Stimulated activated CD8-positive, alpha-beta memory T cell treated with anti-CD3 and anti-CD28 coated beads, Interleukin-4, amount 100 ng/mL, for 4 hours (primary cell): ENCODE data around the gene FAM193A.
"Not testable (repeated sequence)": the region's sequence is repeated elsewhere in the genome, so short reads cannot be mapped to it uniquely, and the experiment has no call there.

ENCODE experiments used
- DNase-seq, 2 donors: peaks; one replicate each; pipeline ENCODE4 v3.0.0-alpha.2; 2020; ENCODE audit warnings: low read depth in 2 of 2, low spot score in 1 of 2

The FAM193A gene

DNA sequence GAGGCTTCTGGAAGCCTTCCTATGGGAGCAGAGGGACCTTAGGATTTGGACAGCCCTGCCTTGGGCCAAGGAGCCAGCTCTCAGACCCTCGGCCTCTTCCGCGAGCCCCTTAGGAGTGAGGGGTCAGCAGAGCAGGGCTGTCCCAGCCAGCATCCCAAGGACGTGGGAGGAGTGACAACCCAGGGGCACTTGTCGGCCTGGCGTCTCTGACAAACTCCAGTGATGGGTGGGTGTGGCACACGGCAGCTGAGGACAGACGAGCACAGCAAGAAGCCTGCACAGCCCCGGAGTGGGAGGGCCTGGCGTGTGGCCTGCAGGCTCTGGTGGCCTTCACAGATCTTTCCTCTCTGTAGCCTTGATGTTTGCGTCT, 231.2 kb downstream of the FAM193A start:
- DNase-seq: no peak

- no peak for DNase-seq
Measured at GRCh38 chr4:2768124-2768523, 231.7 kb downstream of the FAM193A start.

- DNase-seq: no peak
Measured at GRCh38 chr4:2768921-2769336, 232.5 kb downstream of the FAM193A start.

DNA sequence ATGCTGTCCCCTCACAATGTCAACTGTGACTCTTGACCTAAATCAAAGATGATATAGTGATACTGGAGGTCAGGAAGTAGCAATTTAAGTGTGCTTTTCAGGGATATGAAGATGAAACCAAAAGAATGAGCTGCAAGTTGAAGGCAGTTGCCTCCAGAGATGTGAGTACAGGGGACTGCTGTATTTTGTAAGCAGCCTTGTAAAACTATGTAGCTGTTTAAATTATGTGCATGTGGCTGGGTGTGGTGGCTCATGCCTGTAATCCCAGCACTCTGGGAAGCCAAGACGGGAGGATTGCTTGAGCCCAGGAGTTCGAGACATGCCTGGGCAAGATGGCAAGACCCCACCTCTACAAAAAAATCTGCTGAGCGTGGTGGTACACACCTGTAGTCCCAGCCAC, 234.8 kb downstream of the FAM193A start:
- no peak for DNase-seq

DNA sequence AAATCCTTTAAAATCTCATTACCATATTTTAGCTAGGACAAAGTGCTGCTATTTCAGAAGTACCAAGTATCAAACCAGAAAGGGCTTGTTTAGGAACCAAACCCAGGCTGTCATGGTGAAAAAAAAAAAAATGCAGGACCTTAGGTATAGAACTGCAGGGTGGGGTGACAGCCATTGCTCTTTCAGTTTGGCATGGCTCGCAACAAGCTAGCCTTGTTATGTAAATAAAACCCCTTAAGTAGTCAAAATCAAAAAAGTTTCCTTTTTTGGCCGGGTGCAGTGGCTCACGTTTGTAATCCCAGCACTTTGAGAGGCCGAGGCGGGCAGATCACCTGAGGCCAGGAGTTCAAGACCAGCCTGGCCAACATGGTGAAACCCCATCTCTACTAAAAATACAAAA, 244.2 kb downstream of the FAM193A start:
- not testable (repeated sequence) for DNase-seq

DNA sequence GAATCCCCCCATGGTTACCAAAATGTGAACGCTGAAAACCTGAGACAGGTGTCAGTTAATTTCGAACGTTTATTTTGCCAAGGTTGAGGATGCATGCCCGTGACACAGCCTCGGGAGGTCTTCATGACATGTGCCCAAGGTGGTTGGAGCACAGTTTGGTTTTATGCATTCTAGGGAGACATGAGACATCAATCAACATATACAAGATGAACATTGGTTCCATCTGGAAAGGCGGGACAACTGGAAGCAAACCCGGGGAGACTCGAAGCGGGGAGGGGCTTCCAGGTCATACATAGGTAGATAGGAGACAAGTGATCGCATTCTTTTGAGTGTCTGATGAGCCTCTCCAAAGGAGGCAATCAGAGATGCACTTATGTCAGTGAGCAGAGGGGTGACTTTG, 245.5 kb downstream of the FAM193A start:
- no peak for DNase-seq
